ENCODE results near the gene POLA2. TPM values are rescaled to one million over a fixed set of nuclear protein-coding genes. Genes with fewer than 3 reads are reported as not detected.

The POLA2 gene, protein sequence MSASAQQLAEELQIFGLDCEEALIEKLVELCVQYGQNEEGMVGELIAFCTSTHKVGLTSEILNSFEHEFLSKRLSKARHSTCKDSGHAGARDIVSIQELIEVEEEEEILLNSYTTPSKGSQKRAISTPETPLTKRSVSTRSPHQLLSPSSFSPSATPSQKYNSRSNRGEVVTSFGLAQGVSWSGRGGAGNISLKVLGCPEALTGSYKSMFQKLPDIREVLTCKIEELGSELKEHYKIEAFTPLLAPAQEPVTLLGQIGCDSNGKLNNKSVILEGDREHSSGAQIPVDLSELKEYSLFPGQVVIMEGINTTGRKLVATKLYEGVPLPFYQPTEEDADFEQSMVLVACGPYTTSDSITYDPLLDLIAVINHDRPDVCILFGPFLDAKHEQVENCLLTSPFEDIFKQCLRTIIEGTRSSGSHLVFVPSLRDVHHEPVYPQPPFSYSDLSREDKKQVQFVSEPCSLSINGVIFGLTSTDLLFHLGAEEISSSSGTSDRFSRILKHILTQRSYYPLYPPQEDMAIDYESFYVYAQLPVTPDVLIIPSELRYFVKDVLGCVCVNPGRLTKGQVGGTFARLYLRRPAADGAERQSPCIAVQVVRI
- total RNA-seq: 10 to 100 TPM in 1 of 4 donors, 1 to 10 TPM in 3; 5.8 to 13.1 (median 7.5) TPM
- polyA plus RNA-seq: 5.7 TPM
- long read RNA-seq, donor 1, partial matches to known transcripts: 12 of 16 reads
- long read RNA-seq, donor 1, other reads (novel, unspliced or antisense): 0 of 16 reads
- long read RNA-seq, donor 2, partial matches to known transcripts: 3 of 3 reads
- long read RNA-seq, donor 2, other reads (novel, unspliced or antisense): 0 of 3 reads
- long read RNA-seq, donor 3, transcript POLA2-201 (18 exons, 3,744 nt): major isoform, 17 of 24 reads
- long read RNA-seq, donor 3, partial matches to known transcripts: 5 of 24 reads
- long read RNA-seq, donor 3, other reads (novel, unspliced or antisense): 2 of 24 reads
- long read RNA-seq, donor 4, transcript POLA2-201 (18 exons, 3,744 nt): major isoform, 5 of 19 reads
- long read RNA-seq, donor 4, partial matches to known transcripts: 14 of 19 reads
- long read RNA-seq, donor 4, other reads (novel, unspliced or antisense): 0 of 19 reads

DNA sequence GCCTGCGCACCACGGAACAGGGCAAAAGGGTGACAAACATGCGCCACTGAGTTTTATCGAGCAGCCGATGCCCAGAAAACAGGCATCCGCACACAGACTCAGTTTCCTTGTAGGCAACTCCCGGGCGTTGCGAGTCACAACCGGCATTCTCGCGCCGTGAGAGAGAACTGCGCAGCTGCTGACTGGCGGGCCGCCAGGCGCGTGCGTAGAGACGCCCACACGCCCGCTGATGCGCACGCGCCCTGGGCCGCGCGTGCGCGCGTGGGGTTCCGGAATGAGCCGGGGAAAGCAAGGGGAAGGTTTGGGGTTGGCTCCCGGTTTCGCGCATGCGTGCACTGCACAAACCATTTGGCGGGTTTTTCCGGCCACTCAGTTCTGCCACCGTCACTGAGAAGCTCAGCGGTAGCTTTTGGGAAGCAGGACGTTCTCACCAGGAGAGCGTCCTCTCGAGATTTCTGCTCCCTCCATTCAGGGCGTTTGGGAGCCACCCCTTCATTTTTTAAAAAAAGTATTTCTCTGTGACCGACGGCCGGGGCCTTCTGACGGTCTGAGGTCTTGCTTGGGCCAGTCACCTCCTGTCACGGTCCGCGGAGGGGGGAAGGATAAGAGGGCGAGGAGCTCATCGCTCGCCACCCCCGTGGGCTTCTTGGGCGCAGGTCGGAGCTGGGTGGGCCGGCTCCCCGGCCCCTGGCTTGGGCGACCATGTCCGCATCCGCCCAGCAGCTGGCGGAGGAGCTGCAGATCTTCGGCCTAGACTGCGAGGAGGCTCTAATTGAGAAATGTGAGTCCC lies at the start of gene POLA2:
Gene POLA2, plus strand, starts transcription at position 372 of the 790 bp plus-strand sequence. Its CDS starts 331 bp downstream, at position 703.
- Histone ChIP-seq H3K27me3 (ENCODE audit: control insufficient read depth, insufficient read depth) (no peaks in the 10 kb centered on the region), H3K4me1 (ENCODE audit: control insufficient read depth, insufficient read depth, low read length) (peaks cover 2% of the 10 kb centered on the region), H3K9me3 (ENCODE audit: control insufficient read depth, low read length) (no peaks in the 10 kb centered on the region), H3K4me3 (ENCODE audit: low read length) (peak within 1 kb of the TSS; percentile 72), H3K27ac (ENCODE audit: low read length) (peak within 1 kb of the TSS; percentile 97)
- WGBS: under 1% methylated on average over 66 of the region's 66 CpGs
- ATAC-seq: peak; percentile 94 to 96
- intact Hi-C loops (cut with DNase I): no loop called here
- DNase-seq: peak; percentile 95 to 99 (median 98)

DNA sequence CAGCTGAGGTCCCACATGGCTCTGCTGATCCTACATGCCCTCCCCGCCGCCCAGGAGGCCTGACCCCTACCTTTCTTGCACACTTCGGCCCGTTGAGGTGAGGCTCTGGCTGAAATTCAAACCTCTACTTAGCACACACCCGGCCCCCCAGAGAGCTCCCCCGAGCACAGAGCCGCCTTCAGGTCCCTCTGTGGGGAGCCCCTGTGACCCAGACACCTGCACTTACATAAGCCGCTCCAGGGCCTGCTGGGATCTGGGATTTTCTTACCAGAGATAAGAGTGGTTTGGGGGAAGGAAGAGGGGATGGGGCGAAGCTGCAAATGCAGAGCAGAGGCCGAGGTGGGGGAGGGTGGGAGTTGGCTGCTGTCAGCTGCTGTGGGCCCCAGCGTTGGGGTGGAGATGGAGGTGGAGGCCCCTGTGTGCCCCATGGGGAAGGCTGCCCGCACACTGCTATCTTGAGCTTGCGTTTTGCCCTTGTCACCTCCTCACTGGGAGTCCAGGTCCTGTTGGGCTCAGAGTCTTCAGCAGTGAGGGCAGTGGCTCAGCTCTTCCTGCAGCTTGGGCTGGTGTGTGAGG lies 49.4 kb upstream of the POLA2 start:
- intact Hi-C loops (cut with DNase I): no loop called here
- H3K4me1 ChIP-seq (ENCODE audit: control insufficient read depth, insufficient read depth, low read length): no peaks in the 10 kb centered on the region
- DNase-seq: no peak
- no peaks in the 10 kb centered on the region for H3K9me3 ChIP-seq (ENCODE audit: control insufficient read depth, low read length)
- H3K27me3 ChIP-seq (ENCODE audit: control insufficient read depth, insufficient read depth): no peaks in the 10 kb centered on the region
- WGBS: 48% methylated on average over 13 of the region's 13 CpGs
- no peak overlapping the region for H3K4me3 ChIP-seq (ENCODE audit: low read length)
- no peak overlapping the region for H3K27ac ChIP-seq (ENCODE audit: low read length)
- ATAC-seq: no peak

DNA sequence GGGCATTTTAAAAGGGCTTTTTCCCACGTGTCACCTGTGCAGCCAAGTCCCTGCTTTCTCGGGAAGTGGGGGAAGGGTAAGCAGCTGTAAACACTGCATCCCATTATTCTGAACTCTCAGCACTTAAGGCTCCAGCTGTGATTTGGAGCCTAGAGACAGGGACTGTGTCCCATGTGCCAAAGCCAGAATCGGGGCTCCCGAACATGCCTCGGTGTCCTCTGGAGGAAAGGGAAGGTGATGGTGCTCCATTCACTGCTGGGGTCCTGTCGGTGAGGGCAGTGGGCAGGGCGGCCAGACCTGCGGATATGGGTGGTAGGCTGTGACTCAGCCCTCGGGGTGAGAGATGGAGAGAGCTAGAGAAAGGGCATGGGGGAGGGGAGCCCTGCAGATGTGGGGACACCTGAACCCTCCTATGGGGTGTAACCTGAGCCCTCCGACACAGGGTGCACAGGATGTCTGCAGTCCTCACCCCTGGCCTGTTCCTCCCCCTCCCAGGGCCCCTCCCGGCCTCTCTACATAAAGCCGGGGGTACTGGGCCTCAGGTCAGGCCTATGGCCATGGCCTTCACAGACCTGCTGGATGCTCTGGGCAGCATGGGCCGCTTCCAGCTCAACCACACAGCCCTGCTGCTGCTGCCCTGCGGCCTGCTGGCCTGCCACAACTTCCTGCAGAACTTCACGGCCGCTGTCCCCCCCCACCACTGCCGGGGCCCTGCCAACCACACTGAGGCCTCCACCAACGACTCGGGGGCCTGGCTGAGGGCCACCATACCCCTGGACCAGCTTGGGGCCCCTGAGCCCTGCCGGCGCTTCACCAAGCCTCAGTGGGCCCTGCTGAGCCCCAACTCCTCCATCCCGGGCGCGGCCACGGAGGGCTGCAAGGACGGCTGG lies 48.2 kb upstream of the POLA2 start:
- Histone ChIP-seq H3K27ac (ENCODE audit: low read length) (no peak overlapping the region), H3K4me3 (ENCODE audit: low read length) (no peak overlapping the region), H3K27me3 (ENCODE audit: control insufficient read depth, insufficient read depth) (no peaks in the 10 kb centered on the region), H3K4me1 (ENCODE audit: control insufficient read depth, insufficient read depth, low read length) (no peaks in the 10 kb centered on the region), H3K9me3 (ENCODE audit: control insufficient read depth, low read length) (no peaks in the 10 kb centered on the region)
- peak in 1 of 3 donors; percentile 57 for DNase-seq
- peak in 1 of 2 donors; percentile 20 for ATAC-seq
- WGBS: 52% methylated on average over 26 of the region's 26 CpGs
- intact Hi-C loops (cut with DNase I): no loop called here

- Histone ChIP-seq H3K4me1 (ENCODE audit: control insufficient read depth, insufficient read depth, low read length) (no peaks in the 10 kb centered on the region), H3K27me3 (ENCODE audit: control insufficient read depth, insufficient read depth) (no peaks in the 10 kb centered on the region), H3K4me3 (ENCODE audit: low read length) (no peak overlapping the region), H3K27ac (ENCODE audit: low read length) (no peak overlapping the region), H3K9me3 (ENCODE audit: control insufficient read depth, low read length) (no peaks in the 10 kb centered on the region)
- peak in 1 of 2 donors; percentile 11 for ATAC-seq
- intact Hi-C loops (cut with DNase I): no loop called here
- WGBS: 77% methylated on average over 16 of the region's 16 CpGs
- DNase-seq: no peak
Measured at GRCh38 chr11:65214212-65214845, 47.4 kb upstream of the POLA2 start.

DNA sequence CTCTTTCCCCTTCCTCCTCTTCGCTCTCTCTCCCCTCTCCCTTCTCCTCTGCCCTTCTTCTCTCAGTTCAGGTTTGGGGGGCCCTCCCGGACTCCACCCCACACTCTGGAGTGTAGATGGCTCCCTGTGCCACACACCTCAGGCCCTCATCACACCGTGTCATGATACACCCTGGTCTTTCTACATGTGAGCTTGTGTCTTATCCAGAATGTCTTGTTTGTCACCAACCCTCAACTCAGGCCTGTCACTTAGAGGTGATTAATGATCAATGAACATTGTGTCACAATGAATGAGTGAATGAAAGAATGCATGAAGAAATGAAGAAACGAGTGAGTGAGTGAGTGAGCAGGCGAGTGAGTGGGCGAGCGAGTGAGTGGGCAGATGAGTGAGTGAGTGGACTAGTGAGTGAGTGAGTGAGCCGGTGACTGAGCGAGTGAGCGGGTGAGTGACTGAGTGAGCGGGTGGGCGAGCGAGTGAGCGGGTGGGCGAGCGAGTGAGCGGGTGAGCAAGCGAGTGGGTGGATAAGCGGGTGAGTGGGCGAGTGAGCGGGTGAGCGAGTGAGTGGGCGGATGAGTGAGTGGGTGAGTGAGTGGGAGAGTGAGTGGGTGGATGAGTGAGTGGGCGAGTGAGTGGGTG lies 46.2 kb upstream of the POLA2 start:
- DNase-seq (no peak), ATAC-seq (no peak)
- no peaks in the 10 kb centered on the region for H3K9me3 ChIP-seq (ENCODE audit: control insufficient read depth, low read length)
- no peak overlapping the region for H3K4me3 ChIP-seq (ENCODE audit: low read length)
- H3K27ac ChIP-seq (ENCODE audit: low read length): no peak overlapping the region
- no peaks in the 10 kb centered on the region for H3K4me1 ChIP-seq (ENCODE audit: control insufficient read depth, insufficient read depth, low read length)
- no peaks in the 10 kb centered on the region for H3K27me3 ChIP-seq (ENCODE audit: control insufficient read depth, insufficient read depth)
- WGBS: 88% methylated on average over 24 of the region's 24 CpGs
- intact Hi-C loops (cut with DNase I): no loop called here

DNA sequence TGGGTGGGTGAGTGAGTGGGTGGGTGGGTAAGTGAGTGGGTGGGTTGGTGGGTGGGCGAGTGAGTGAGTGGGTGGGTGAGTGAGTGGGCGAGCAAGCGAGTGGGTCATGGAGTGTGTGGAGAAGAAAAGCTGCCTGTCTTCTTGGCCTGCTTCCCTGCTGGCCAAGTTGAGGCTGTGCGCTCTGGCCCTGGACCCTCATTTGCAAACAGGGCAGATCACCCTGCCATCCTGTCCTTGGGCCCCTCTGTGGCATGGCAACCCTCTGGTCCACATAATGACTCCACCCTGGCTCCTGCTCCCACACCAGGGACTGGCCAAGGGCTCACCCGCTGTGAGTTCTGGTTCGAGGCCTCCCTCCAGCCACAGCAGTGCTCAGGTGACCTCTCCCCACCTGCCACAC lies 44.9 kb upstream of the POLA2 start:
- H3K4me1 ChIP-seq (ENCODE audit: control insufficient read depth, insufficient read depth, low read length): no peaks in the 10 kb centered on the region
- H3K27ac ChIP-seq (ENCODE audit: low read length): no peak overlapping the region
- ATAC-seq (no peak), DNase-seq (no peak)
- intact Hi-C loops (cut with DNase I): no loop called here
- no peaks in the 10 kb centered on the region for H3K9me3 ChIP-seq (ENCODE audit: control insufficient read depth, low read length)
- 86% methylated on average over 6 of the region's 6 CpGs for WGBS
- H3K4me3 ChIP-seq (ENCODE audit: low read length): no peak overlapping the region
- H3K27me3 ChIP-seq (ENCODE audit: control insufficient read depth, insufficient read depth): no peaks in the 10 kb centered on the region

DNA sequence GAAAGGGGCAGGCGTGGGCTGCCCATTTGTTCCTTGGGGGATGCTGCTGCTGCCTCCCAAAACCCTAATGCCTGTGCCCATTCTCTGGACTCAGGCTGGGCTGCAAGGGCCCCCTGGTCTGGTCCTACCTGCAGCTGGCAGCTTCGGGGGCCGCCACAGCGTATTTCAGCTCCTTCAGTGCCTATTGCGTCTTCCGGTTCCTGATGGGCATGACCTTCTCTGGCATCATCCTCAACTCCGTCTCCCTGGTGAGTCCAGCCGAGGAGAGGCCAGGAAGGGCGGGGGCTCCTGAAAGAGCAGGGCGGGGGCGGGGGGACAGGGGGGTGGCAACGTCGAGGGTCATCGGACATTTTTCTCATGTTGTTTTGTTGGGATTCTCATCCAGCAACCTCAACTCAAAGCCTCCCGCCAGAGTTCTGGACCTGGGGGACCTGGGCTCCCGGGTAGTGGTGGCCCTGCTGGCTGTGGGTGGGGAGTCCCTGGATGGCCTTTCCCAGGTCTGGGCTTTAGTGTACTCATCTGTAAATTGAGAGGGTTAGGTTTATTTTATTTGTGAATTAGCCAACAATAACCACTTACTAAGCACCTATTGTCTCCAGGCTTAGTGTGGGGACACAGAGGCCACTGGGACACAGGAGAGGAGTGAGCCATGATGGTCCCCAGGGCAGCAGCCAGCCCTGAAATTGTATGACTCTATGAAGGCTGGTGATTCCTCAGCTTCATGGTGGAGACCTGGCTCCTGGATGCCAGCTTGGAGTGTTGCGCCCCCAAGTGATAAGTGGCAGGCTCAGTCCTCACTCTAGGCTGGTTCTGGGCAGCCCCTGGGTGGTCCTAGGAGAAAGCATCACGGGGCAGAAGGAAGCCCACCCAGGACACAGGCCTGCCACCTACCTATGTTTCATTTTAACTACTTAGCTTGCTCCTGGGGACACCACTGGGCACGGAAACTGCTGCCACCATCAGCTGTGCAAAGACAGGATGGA lies 44.0 kb upstream of the POLA2 start:
- intact Hi-C loops (cut with DNase I): no loop called here
- Histone ChIP-seq H3K4me3 (ENCODE audit: low read length) (no peak overlapping the region), H3K27me3 (ENCODE audit: control insufficient read depth, insufficient read depth) (no peaks in the 10 kb centered on the region), H3K9me3 (ENCODE audit: control insufficient read depth, low read length) (no peaks in the 10 kb centered on the region), H3K27ac (ENCODE audit: low read length) (no peak overlapping the region), H3K4me1 (ENCODE audit: control insufficient read depth, insufficient read depth, low read length) (no peaks in the 10 kb centered on the region)
- DNase-seq (no peak), ATAC-seq (no peak)
- 80% methylated on average over 19 of the region's 19 CpGs for WGBS

DNA sequence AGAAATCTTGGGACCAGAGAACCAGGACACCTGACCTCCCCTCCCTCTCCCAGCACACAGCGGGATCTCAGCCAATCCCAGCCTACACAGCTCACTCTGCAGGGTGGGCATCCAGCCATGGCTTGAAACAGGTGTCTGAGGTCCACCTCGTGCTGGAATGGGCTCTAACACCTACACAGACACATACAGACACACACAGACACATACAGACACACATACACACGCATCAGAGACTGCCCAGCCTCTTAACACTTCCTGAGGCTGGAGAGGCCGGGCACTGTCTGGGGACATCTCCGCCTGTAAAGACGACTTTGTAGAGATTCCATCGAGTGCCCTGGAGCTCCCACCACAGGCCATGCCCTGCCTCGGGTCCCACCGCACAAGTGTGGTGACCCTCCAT lies 43.3 kb upstream of the POLA2 start:
- Histone ChIP-seq H3K27me3 (ENCODE audit: control insufficient read depth, insufficient read depth) (no peaks in the 10 kb centered on the region), H3K27ac (ENCODE audit: low read length) (no peak overlapping the region), H3K4me1 (ENCODE audit: control insufficient read depth, insufficient read depth, low read length) (no peaks in the 10 kb centered on the region), H3K4me3 (ENCODE audit: low read length) (no peak overlapping the region), H3K9me3 (ENCODE audit: control insufficient read depth, low read length) (no peaks in the 10 kb centered on the region)
- no peak for DNase-seq
- no peak for ATAC-seq
- 88% methylated on average over 9 of the region's 9 CpGs for WGBS
- intact Hi-C loops (cut with DNase I): no loop called here

Measured in right cardiac atrium (tissue), 5 donors.